GM12891 (cell line): ENCODE measurements around the gene NRIP3.

Source experiments
- POLR2A ChIP-seq: IDR thresholded peaks from 2 replicates; pipeline ENCODE4 v1.6.1; 2011; ENCODE audit warnings: low read depth, low read length, control low read depth
- POLR2AphosphoS5 ChIP-seq: IDR thresholded peaks from 2 replicates; pipeline ENCODE4 v1.6.1; 2011; ENCODE audit warnings: low read depth, low read length, control low read depth
- POU2F2 ChIP-seq: IDR thresholded peaks from 2 replicates; pipeline ENCODE4 v1.6.1; 2011; ENCODE audit warnings: low read depth, mild to moderate bottlenecking, control low read depth, low read length, moderate library complexity
- SPI1 ChIP-seq: IDR thresholded peaks from 2 replicates; pipeline ENCODE4 v1.6.1; 2011; ENCODE audit warnings: low read depth, low read length, control low read depth
- TAF1 ChIP-seq: IDR thresholded peaks from 2 replicates; pipeline ENCODE4 v1.6.1; 2011; ENCODE audit warnings: low read depth, low read length, control low read depth

GRCh38 chr11:9046481-9046880 is 42.7 kb upstream of the NRIP3 start:
- TF ChIP-seq POLR2A: no peak
- TF ChIP-seq POLR2AphosphoS5: no peak
- no peak for TF ChIP-seq POU2F2
- no peak for TF ChIP-seq TAF1
- TF ChIP-seq SPI1: no peak
